HG02970 (cell line): ENCODE results near the gene NLRP3.
"Not testable (repeated sequence)": the region's sequence is repeated elsewhere in the genome, so short reads cannot be mapped to it uniquely, and the experiment has no call there.

Experiments
- ATAC-seq: cut with Tn5 transposase; IDR thresholded peaks from one replicate; pipeline ENCODE4 v1.9.1; 2021; ENCODE audit warnings: mild to moderate bottlenecking, moderate library complexity, moderate number of reproducible peaks; ENCODE audit not compliant: unreplicated experiment, low FRiP score

Gene NLRP3

GRCh38 chr1:247465796-247466195 lies 49.8 kb downstream of the NLRP3 start:
- ATAC-seq, result no peak

- no peak for ATAC-seq
Observed at GRCh38 chr1:247467129-247467528, 51.2 kb downstream of the NLRP3 start.

- ATAC-seq, result no peak
Observed at GRCh38 chr1:247468481-247469140, 52.6 kb downstream of the NLRP3 start.

- no peak for ATAC-seq
Observed at GRCh38 chr1:247469141-247469535, 53.2 kb downstream of the NLRP3 start.

- ATAC-seq, result not testable (repeated sequence)
Observed at GRCh38 chr1:247470942-247471429, 55.0 kb downstream of the NLRP3 start.

- no peak for ATAC-seq
Observed at GRCh38 chr1:247471445-247472016, 55.6 kb downstream of the NLRP3 start.

GRCh38 chr1:247472035-247472434 lies 56.1 kb downstream of the NLRP3 start:
- ATAC-seq, result no peak

GRCh38 chr1:247474367-247474766 lies 58.4 kb downstream of the NLRP3 start:
- ATAC-seq, result no peak

GRCh38 chr1:247475793-247476192 lies 59.8 kb downstream of the NLRP3 start:
- ATAC-seq, result no peak

- not testable (repeated sequence) for ATAC-seq
Observed at GRCh38 chr1:247476328-247477058, 60.5 kb downstream of the NLRP3 start.

- no peak for ATAC-seq
Observed at GRCh38 chr1:247482747-247483146, 66.8 kb downstream of the NLRP3 start.

- no peak for ATAC-seq
Observed at GRCh38 chr1:247487057-247487456, 71.1 kb downstream of the NLRP3 start.

- ATAC-seq, result no peak
Observed at GRCh38 chr1:247491328-247491727, 75.4 kb downstream of the NLRP3 start.

- ATAC-seq, result no peak
Observed at GRCh38 chr1:247493106-247493505, 77.1 kb downstream of the NLRP3 start.

GRCh38 chr1:247494767-247495166 lies 78.8 kb downstream of the NLRP3 start:
- no peak for ATAC-seq

- no peak for ATAC-seq
Observed at GRCh38 chr1:247496581-247497285, 80.8 kb downstream of the NLRP3 start.
